Liver (tissue), 9 donors: ENCODE results near the gene UBR4. TPM values are rescaled to one million over a fixed set of nuclear protein-coding genes. Genes with fewer than 3 reads are reported as not detected.
"Not testable (repeated sequence)": the region's sequence is repeated elsewhere in the genome, so short reads cannot be mapped to it uniquely, and the experiment has no call there.

Experiments
- DNase-seq: peaks from one replicate; pipeline ENCODE4 v3.0.0-alpha.2; 2017; ENCODE audit warnings: low spot score
- H3K27ac ChIP-seq, 2 donors: one replicate each; pipeline ENCODE4 v1.7.0; 2013; ENCODE audit warnings: inconsistent platforms in 2 of 2, low read length in 2 of 2, control low read depth in 1 of 2, low read depth in 1 of 2, mild to moderate bottlenecking in 1 of 2
- H3K27me3 ChIP-seq, 4 donors: one replicate each; pipeline versions ENCODE4 v1.6.1 to v1.7.0; 2013; ENCODE audit warnings: low read length in 3 of 4, inconsistent platforms in 1 of 4, mild to moderate bottlenecking in 1 of 4, moderate library complexity in 1 of 4; ENCODE audit not compliant: control insufficient read depth in 4 of 4, insufficient read depth in 4 of 4
- H3K36me3 ChIP-seq, 4 donors: one replicate each; pipeline versions ENCODE4 v1.6.1 to v1.7.0; 2013; ENCODE audit warnings: low read length in 3 of 4, mild to moderate bottlenecking in 3 of 4, low read depth in 1 of 4, moderate library complexity in 1 of 4; ENCODE audit not compliant: control insufficient read depth in 4 of 4, insufficient read depth in 3 of 4
- H3K4me1 ChIP-seq, 4 donors: one replicate each; pipeline versions ENCODE4 v1.6.1 to v1.7.0; 2013; ENCODE audit warnings: low read length in 3 of 4, mild to moderate bottlenecking in 3 of 4, moderate library complexity in 1 of 4; ENCODE audit not compliant: control insufficient read depth in 4 of 4, insufficient read depth in 4 of 4
- H3K4me3 ChIP-seq, 3 donors: one replicate each; pipeline versions ENCODE4 v1.6.1 to v1.7.0; 2013; ENCODE audit warnings: low read length in 3 of 3, control low read depth in 1 of 3, low read depth in 1 of 3, mild to moderate bottlenecking in 1 of 3
- H3K9ac ChIP-seq, 2 donors: one replicate each; pipeline ENCODE4 v1.7.0; 2013; ENCODE audit warnings: low read length in 2 of 2, mild to moderate bottlenecking in 2 of 2, moderate library complexity in 2 of 2, control low read depth in 1 of 2, low read depth in 1 of 2
- H3K9me3 ChIP-seq, 4 donors: one replicate each; pipeline versions ENCODE4 v1.6.1 to v1.7.0; 2013; ENCODE audit warnings: low read length in 3 of 4; ENCODE audit not compliant: control insufficient read depth in 4 of 4
- ATF3 ChIP-seq: IDR thresholded peaks from 2 replicates; pipeline ENCODE4 v1.6.1; 2016; ENCODE audit warnings: antibody characterized with exemption
- CTCF ChIP-seq: fragments of 150-350 bp; IDR thresholded peaks from 2 replicates; pipeline ENCODE4 v1.5.1; 2017; ENCODE audit warnings: improper control_type of control experiment, low read depth, low read length; ENCODE audit not compliant: missing input control
- EGR1 ChIP-seq, 2 donors: IDR thresholded peaks; 2 replicates each; pipeline ENCODE4 v1.6.1; 2016 to 2018; ENCODE audit warnings: antibody characterized with exemption in 2 of 2, low read depth in 2 of 2
- FOXA1 ChIP-seq: IDR thresholded peaks from 2 replicates; pipeline ENCODE4 v1.6.1; 2016; ENCODE audit warnings: antibody characterized with exemption
- FOXA2 ChIP-seq: IDR thresholded peaks from 2 replicates; pipeline ENCODE4 v1.6.1; 2016; ENCODE audit warnings: antibody characterized with exemption
- GABPA ChIP-seq, 2 donors: IDR thresholded peaks in 1 of 2; conservative IDR thresholded peaks in 1 of 2; 2 replicates each; pipeline ENCODE4 v1.6.1; 2016; ENCODE audit warnings: antibody characterized with exemption in 2 of 2, mild to moderate bottlenecking in 1 of 2, moderate library complexity in 1 of 2
- HNF4A ChIP-seq, 2 donors: conservative IDR thresholded peaks; 2 replicates each; pipeline ENCODE4 v1.6.1; 2016; ENCODE audit warnings: antibody characterized with exemption in 2 of 2, mild to moderate bottlenecking in 2 of 2
- HNF4G ChIP-seq: IDR thresholded peaks from 2 replicates; pipeline ENCODE4 v1.6.1; 2016; ENCODE audit warnings: antibody characterized with exemption
- JUND ChIP-seq, 2 donors: IDR thresholded peaks; 2 replicates each; pipeline ENCODE4 v1.6.1; 2016; ENCODE audit warnings: antibody characterized with exemption in 2 of 2
- MAX ChIP-seq: IDR thresholded peaks from 2 replicates; pipeline ENCODE4 v1.6.1; 2016; ENCODE audit warnings: antibody characterized with exemption
- NR2F2 ChIP-seq: IDR thresholded peaks from 2 replicates; pipeline ENCODE4 v1.6.1; 2016; ENCODE audit warnings: antibody characterized with exemption
- RAD21 ChIP-seq, 2 donors: IDR thresholded peaks; 2 replicates each; pipeline ENCODE4 v1.6.1; 2016; ENCODE audit warnings: antibody characterized with exemption in 2 of 2, mild to moderate bottlenecking in 2 of 2
- REST ChIP-seq: IDR thresholded peaks from 2 replicates; pipeline ENCODE4 v1.6.1; 2016; ENCODE audit warnings: antibody characterized with exemption, mild to moderate bottlenecking
- RXRA ChIP-seq, 2 donors: IDR thresholded peaks; 2 replicates each; pipeline ENCODE4 v1.6.1; 2017 to 2018; ENCODE audit warnings: antibody characterized with exemption in 2 of 2, mild to moderate bottlenecking in 1 of 2
- SP1 ChIP-seq: IDR thresholded peaks from 2 replicates; pipeline ENCODE4 v1.6.1; 2018; ENCODE audit warnings: antibody characterized with exemption, mild to moderate bottlenecking
- TAF1 ChIP-seq: conservative IDR thresholded peaks from 2 replicates; pipeline ENCODE4 v1.6.1; 2016; ENCODE audit warnings: antibody characterized with exemption, mild to moderate bottlenecking
- YY1 ChIP-seq: IDR thresholded peaks from 2 replicates; pipeline ENCODE4 v1.6.1; 2016; ENCODE audit warnings: antibody characterized with exemption, mild to moderate bottlenecking
- ZBTB33 ChIP-seq: IDR thresholded peaks from 2 replicates; pipeline ENCODE4 v1.6.1; 2016; ENCODE audit warnings: antibody characterized with exemption
- WGBS: extraction: QIAGEN DNeasy Blood & Tissue Kit; methylation state at CpG from one replicate; pipeline ENCODE4 v1.1.7; 2013; 5-methylcytosine and 5-hydroxymethylcytosine counted together
- polyA plus RNA-seq, 2 donors: library from polyadenylated mRNA; stranded (reverse) in 1 of 2; unstranded in 1 of 2; fragments of 200-250 nt in 1 of 2; fragments of >200 nt in 1 of 2; fragmentation: Nextera tagmentation in 1 of 2; extraction: Ambion mirVana in 1 of 2; gene quantifications; one replicate each; pipeline versions ENCODE4 v1.2.1 to v1.2.3, GENCODE V29; 2013 to 2015
- total RNA-seq, 2 donors: library from RNA; depleted of rRNA; stranded (reverse); fragments of >200 nt; gene quantifications; one replicate each; pipeline ENCODE4 v1.2.3, GENCODE V29; 2014
- donor health status: healthy.
- donor health status: healthy.
- donor health status: healthy.
- donor health status: healthy.
- donor health status: healthy.

Gene UBR4
- total and polyA plus RNA-seq, 4 donors, result 45.4 to 156 (median 86.9) TPM

GRCh38 chr1:19186001-19186400 lies 24.1 kb downstream of the UBR4 start:
- no peak overlapping the region for H3K9ac ChIP-seq
- 93% methylated on average over 2 of the region's 2 CpGs for WGBS
- TF ChIP-seq GABPA (IDR thresholded peaks at IDR 0.05 in 1 of 2, conservative IDR thresholded peaks at IDR 0.05 in 1 of 2), result no peak
- no peak for TF ChIP-seq FOXA1
- TF ChIP-seq CTCF, result no peak
- TF ChIP-seq EGR1 (IDR thresholded peaks at IDR 0.05; ENCODE audit: low read depth in 2 of 2), result no peak
- TF ChIP-seq SP1, result no peak
- no peak for TF ChIP-seq RXRA (IDR thresholded peaks at IDR 0.05)
- no peaks in the 10 kb centered on the region for H3K27me3 ChIP-seq
- H3K4me1 ChIP-seq, result peaks cover 0 to 2% (median under 1%) of the 10 kb centered on the region in 4 donors
- peaks cover 19 to 70% (median 57%) of the 10 kb centered on the region in 4 donors for H3K36me3 ChIP-seq
- DNase-seq, result no peak
- H3K27ac ChIP-seq, result no peak overlapping the region
- no peaks in the 10 kb centered on the region for H3K9me3 ChIP-seq
- H3K4me3 ChIP-seq, result no peak overlapping the region

GRCh38 chr1:19182223-19182622 lies 27.8 kb downstream of the UBR4 start:
- Histone ChIP-seq H3K9me3 (no peaks in the 10 kb centered on the region), H3K27ac (no peak overlapping the region), H3K27me3 (no peaks in the 10 kb centered on the region), H3K9ac (no peak overlapping the region), H3K36me3 (peaks cover 15 to 59% (median 57%) of the 10 kb centered on the region in 4 donors), H3K4me1 (peaks cover 3 to 26% (median 16%) of the 10 kb centered on the region in 4 donors), H3K4me3 (no peak overlapping the region)
- TF ChIP-seq TAF1 (no peak), ZBTB33 (no peak), FOXA1 (no peak), ATF3 (no peak), GABPA (IDR thresholded peaks at IDR 0.05 in 1 of 2, conservative IDR thresholded peaks at IDR 0.05 in 1 of 2) (no peak), YY1 (no peak), EGR1 (IDR thresholded peaks at IDR 0.05; ENCODE audit: low read depth in 2 of 2) (no peak), RAD21 (IDR thresholded peaks at IDR 0.05) (no peak), HNF4G (no peak), HNF4A (conservative IDR thresholded peaks at IDR 0.05) (no peak), CTCF (no peak), SP1 (no peak), NR2F2 (no peak), FOXA2 (no peak), RXRA (IDR thresholded peaks at IDR 0.05) (no peak), MAX (no peak), JUND (IDR thresholded peaks at IDR 0.05) (no peak), REST (no peak)
- DNase-seq, result no peak
- WGBS, result 97% methylated on average over 5 of the region's 5 CpGs

GRCh38 chr1:19180265-19180657 lies 29.8 kb downstream of the UBR4 start:
- H3K4me3 ChIP-seq, H3K9ac ChIP-seq, DNase-seq, H3K27me3 ChIP-seq, H3K9me3 ChIP-seq, H3K27ac ChIP-seq: not testable (repeated sequence)
- WGBS, result 91% methylated on average over 8 of the region's 8 CpGs
- peaks cover 3 to 26% (median 16%) of the 10 kb centered on the region in 4 donors for H3K4me1 ChIP-seq
- H3K36me3 ChIP-seq, result peaks cover 15 to 61% (median 58%) of the 10 kb centered on the region in 4 donors
